Kasumi-1 (cell line): Measurements from ENCODE around the gene NAV3.

Experiments
- DNase-seq, 2 experiments: peaks; one replicate each; lab custom pipeline; 2025; lab: John Stamatoyannopoulos, UW

The NAV3 gene

GRCh38 chr12:77830583-77831351, at the start of gene NAV3:
NAV3 (plus strand) TSS chr12:77830894; CDS start chr12:77831462, 568 bp downstream.
- DNase-seq, result no peak

DNA sequence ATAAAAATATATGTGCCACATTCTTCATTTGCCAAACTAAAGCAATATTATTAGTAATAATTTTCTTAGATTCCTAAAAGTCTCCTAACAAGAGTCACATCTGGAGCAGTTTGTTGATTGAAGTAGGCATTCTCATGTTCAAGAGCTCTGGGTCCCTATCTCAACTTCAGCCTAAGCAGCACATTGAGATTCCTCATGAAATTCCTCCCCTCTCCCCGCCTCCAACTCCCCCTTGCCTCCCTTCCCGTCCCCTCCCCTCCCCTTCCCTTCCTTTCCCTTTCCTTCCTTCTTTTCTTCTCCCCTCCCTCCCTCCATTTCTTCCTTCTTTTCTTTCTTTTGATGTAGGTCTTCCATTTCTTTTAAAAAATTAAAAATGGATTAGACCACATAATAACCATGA, 48.7 kb upstream of the NAV3 start:
- DNase-seq, result no peak

GRCh38 chr12:77782766-77783165, 47.9 kb upstream of the NAV3 start:
- no peak for DNase-seq

GRCh38 chr12:77785211-77785610, 45.5 kb upstream of the NAV3 start:
- DNase-seq, result no peak

DNA sequence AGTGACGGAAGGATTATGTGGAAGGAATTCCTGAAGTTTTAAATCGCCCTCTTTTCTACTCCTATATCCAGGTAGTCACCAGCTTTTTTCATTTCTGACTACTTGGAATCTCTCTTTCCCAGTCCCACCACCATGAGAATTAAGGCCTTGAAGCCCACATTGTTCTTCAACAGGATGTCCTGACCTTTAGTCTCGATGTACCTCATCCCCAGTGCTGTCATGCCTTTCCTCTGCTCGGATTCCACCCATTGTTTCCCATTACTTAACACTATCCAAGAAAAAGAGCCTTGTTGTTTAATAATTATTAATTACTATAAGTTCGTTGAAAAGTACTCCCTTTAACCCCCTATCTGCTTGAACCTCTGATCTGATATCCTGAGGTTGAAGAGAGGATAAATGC, 44.0 kb upstream of the NAV3 start:
- no peak for DNase-seq

DNA sequence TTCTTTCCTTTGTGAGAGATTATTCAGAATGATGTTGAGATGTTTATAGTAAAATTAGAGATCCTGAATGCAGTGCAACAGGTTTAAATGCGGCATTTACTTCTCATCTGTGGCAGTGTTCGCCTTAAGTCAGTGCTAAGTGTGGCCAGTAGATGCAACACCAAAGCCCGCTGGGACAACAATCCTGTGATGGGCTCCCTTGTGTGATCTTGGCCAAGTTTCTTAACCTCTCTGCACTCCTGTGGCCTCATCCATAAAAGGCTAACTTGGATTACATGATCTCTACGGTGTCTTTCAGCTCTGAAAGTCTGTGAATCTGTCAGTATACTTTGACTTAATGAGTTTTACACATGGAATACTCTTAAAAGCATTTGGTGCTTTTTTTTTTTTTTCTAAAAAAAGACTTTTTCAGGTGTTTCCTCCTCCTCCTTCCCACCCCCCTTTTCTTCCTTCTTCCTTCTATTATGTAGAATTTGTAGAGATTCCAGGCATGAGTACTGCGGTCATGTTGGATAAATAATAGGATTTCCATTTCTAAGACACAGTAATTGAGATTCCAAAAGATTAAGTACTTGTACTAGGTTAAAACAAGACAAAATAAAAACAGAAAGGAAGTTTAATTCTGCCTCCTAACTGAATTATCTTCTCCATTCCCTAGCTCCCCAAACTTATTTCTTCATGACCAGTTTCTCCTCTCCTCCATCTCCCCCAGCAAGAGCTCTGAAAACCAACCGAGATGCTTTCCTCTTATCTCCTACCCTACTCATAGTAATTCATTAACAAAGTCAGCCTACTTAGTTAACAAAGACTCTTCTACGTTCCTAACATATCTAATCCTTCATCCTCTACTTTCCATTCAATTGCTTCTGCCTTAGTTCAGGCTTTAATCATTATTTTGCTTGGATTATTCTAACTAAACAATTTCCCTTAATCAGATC, 42.2 kb upstream of the NAV3 start:
- no peak for DNase-seq

DNA sequence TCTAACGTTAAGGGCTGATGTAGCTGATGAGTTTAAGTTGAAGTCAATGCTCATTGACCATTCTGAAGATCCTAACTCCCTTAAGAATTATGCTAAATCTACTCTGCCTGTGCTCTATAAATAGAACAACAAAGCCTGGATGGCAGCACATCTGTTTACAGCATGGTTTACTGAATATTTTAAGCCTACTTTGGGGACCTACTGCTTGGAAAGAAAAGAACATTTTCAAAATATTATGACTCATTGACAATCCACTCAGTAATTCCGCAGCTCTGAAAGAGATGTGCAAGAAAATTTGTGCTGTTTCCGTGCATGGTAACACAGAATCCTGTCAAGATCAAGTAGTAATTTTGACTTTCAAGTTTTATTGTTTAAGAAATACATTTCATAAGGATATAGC, 35.0 kb upstream of the NAV3 start:
- no peak for DNase-seq

DNA sequence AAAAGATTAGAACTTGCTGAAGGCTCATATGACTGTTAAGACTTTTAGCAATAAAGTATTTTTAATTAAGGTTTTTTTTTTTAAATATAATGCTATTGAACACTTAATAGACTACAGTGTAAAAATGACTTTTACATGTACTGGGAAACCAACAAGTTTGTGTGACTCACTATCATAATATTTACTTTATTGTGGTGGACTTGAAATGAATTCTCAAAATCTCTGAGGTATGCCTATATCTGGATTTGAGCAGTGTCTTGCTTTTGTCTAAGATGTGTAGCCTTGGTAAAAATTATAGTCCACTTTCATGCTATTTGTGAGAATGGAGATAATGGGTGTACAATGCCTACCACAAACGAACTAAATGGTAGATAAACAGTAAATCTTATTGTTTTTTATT, 33.9 kb upstream of the NAV3 start:
- no peak for DNase-seq

- no peak for DNase-seq
Measured at GRCh38 chr12:77800501-77800900, 30.2 kb upstream of the NAV3 start.

- no peak for DNase-seq
Measured at GRCh38 chr12:77808534-77808933, 22.2 kb upstream of the NAV3 start.

DNA sequence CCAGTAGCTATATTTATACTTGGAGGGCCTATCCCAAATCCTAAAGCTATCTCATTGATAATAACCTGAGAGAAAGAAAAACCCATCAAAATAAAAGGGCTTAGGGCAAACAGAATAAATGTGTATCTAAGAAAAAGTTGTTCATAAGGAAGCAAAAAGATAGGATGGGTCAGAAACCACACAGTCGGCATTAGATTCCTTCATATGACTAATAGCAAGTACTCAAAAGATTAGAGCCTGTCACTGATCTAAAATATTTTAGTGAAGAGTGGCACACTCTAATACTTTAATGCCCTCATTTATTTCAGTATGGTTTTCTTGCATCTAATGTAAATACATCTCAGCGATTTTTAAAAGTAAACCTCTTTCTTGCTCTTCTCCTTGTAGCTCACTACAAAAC, 17.1 kb upstream of the NAV3 start:
- no peak for DNase-seq

DNA sequence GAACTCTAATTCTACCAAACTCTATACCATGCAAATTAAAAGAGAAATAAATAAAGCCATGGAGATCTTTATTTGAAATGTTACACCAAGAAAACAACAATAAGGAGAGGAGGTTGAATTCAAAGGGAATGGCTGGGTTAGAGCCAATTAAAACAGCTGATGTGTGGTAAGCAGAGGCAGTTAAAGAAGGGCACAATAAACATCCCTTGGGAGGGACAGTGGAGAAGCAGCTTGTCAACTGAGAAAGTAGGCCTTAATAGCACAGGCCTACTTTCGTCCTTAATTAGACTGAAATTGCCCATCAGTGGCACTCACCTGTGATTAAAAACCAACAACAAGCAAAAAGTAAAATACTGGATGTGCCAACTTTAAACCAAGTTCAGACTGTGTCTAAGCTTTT, 16.3 kb upstream of the NAV3 start:
- DNase-seq, result no peak

DNA sequence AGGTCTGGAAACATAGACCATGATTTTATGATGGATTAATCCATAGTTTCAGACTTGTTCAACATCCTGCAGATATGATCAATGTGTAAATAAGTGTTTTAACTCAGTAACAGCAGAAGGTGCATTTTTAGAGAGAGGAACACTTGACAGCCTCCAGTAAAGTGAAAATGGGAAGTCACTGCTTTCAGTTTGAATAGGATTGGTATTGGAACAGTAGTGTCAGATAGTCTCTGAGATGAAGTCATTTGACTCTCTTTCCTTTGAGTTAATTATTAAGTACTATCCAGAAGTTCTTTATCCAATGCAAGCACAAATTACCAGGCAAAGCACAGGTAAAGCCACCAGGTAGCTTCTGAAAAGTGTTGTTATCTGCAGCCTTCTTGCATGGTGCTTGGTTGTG, 14.5 kb upstream of the NAV3 start:
- DNase-seq, result no peak

DNA sequence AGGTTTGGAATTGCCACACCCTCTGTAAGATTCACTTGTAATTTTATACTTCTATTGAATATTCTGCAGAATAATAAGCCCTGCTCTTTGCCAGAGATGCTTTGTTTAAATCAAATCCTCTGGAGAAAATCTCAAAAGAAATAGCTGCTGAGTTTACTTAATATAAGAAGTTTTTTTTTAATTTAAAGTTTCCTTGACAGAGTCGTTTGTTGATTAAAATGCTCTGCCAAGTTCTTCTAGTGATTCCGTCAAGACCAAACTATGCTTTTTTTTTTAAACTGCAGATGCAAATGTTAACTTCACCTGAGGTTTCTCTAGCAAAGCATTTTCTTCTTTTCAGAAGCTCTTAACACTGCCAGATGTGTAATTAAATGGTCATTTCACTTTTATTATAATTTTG, 13.4 kb upstream of the NAV3 start:
- DNase-seq, result no peak

GRCh38 chr12:77818351-77818750, 12.3 kb upstream of the NAV3 start:
- DNase-seq, result no peak

DNA sequence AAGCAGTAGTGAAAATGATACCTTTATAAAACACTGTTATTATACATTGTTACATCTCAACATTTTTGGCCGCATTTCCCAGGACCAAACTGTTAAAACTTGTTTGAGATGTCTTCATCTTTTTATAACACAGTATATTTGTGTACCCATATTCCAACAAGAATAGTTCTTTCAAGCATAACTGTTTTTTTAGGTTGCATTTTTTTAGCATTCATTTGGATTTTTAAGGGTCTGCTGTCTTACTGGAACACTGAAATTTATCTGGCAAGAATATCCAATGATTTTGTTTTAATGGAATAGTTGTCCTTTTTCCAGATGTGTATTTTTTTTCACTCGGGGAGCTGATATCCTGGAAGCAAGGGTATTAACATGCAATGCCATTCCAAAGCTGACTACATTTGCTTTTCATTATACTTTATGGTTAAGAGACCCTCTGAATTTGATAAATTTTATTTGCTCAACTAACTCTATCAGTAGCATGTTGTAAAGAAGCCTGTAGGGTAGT, 8.9 kb upstream of the NAV3 start:
- DNase-seq, result no peak

DNA sequence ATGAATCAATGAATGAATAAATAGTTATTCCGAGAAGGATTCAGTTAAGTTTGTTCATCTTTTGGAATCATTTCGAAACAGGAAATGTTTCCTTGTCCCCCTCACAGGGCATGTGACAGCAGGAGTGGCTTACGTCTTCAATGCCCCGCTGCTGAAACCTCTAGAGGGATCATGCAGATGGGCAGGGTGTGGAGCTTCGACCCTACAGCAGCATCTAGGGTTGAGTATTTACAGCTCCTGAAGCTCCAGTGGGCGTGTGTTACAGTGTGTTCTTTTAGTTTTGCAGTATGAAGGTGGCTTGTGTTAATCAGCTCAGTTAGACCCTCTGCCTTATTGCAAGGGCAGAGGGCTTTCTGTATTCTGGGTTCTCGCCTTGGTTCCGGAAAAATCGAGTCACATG, 2.6 kb downstream of the NAV3 start:
- no peak for DNase-seq

DNA sequence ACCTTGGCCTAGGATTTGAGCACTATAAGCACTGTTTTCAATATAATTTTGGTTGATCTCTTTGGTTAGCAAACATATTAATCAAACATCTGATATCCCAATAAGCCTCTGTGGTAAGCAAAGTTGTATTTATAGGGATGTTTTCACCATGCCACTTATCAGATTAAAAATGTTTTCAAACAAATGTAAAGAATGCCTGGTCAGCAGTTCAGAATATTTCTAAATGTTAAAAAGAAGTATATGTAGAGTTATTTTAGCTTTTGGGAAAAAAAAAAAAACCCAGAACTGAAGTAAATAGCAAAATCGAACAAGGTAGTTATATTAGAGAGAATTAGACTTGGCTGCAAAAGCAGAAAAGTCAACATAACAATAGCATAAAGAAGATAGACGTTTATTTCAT, 3.9 kb downstream of the NAV3 start:
- DNase-seq, result no peak

DNA sequence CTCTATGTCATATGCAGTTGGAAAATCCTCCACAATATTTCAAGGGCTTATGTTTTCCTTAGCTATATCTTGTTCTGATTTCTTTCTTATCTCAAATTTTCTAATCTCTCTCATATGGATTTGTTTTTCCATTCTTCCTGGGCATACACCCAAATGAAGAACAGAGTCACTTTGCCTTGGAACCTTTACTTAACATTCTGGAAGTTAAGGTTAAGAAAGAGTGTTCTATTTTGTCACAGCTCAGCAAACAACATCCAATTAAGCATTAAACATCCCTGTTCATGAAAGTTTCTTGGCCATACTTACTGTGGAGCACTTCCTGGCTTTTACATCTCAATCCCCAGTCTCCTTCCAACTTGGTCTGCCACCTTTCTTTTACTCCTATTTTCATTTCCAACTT, 5.3 kb downstream of the NAV3 start:
- DNase-seq, result no peak

DNA sequence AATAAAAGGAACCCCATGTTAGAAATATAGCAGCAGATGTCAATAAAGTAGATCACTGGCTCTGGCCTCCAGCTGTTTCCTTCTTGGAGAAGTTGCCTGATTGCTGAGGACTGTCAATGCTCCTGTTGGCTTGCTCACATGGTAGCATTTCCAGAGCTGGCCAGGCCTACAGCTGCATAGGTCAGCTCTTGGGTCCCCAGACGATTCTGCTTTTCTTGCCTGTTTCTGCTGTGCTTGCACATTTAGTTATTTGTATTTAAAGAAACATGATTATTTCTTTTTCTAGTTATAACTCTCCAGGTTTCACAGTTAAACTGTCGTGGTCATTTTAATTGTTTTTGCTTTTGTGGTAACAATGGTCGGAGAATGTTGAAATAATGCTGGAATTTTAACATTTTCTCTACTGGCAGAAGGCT, 7.2 kb downstream of the NAV3 start:
- no peak for DNase-seq

GRCh38 chr12:77841521-77841920, 10.8 kb downstream of the NAV3 start:
- no peak for DNase-seq

GRCh38 chr12:77842430-77842829, 11.7 kb downstream of the NAV3 start:
- DNase-seq, result no peak

DNA sequence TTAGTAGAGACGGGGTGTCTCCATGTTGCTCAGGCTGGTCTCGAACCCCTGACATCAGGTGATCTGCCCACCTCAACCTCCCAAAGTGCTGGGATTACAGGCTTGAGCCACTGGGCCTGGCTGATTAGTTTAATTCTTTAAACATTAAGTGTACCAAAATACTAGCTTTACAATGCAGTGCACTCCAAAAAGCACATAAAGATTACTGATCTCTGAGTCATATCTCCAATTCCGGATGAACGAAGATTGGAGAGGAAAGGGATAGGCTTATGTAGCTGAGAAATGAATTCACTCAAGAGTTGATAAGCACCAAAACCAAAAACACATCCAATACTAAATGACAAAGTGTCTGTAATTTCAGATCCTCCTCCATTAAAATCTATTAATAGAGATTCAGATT, 15.1 kb downstream of the NAV3 start:
- DNase-seq, result no peak
